Naive thymus-derived CD4-positive, alpha-beta T cell (primary cell): Measurements from ENCODE around the gene ZNF275. TPM values are rescaled to one million over a fixed set of nuclear protein-coding genes. Genes with fewer than 3 reads are reported as not detected.
"Not testable (repeated sequence)": the region's sequence is repeated elsewhere in the genome, so short reads cannot be mapped to it uniquely, and the experiment has no call there.

Experiments used
- ATAC-seq: fragments of 150-1000 bp; cut with Tn5 transposase; 2 replicates; pipeline ENCODE4 v1.10.0; 2021; ENCODE audit warnings: mild to moderate bottlenecking, moderate library complexity
- CTCF ChIA-PET: fragments of 350-600 bp; sonication (Branson Sonifier 250); formaldehyde crosslinking; loops from one replicate; lab custom pipeline; 2021; ENCODE audit warnings: antibody characterized with exemption; lab: Charles Lee
- POLR2A ChIA-PET: fragments of 350-600 bp; sonication (Branson Sonifier 250); formaldehyde crosslinking; loops from one replicate; lab custom pipeline; 2021; ENCODE audit warnings: antibody characterized with exemption, inconsistent platforms; lab: Charles Lee
- DNase-seq, 9 donors: peaks; one replicate each; pipeline versions ENCODE4 v3.0.0 to v3.0.0-alpha.2; 2020 to 2022; ENCODE audit warnings: mixed read lengths in 1 of 9
- H3K27ac ChIP-seq: one replicate; pipeline ENCODE4 v1.7.0; 2013; ENCODE audit warnings: mild to moderate bottlenecking, low read depth, low read length, moderate library complexity
- H3K27me3 ChIP-seq, 2 donors: one replicate each; pipeline ENCODE4 v1.7.0; 2013; ENCODE audit warnings: low read length in 2 of 2, mild to moderate bottlenecking in 2 of 2, moderate library complexity in 2 of 2; ENCODE audit not compliant: control insufficient read depth in 2 of 2, insufficient read depth in 2 of 2
- H3K36me3 ChIP-seq, 3 experiments: 1 replicate in 2 of 3; 2 replicates in 1 of 3; pipeline ENCODE4 v1.7.0; 2013; ENCODE audit warnings: low read length in 3 of 3, mild to moderate bottlenecking in 3 of 3, moderate library complexity in 1 of 3; ENCODE audit not compliant: insufficient read depth in 3 of 3, control insufficient read depth in 2 of 3
- H3K4me1 ChIP-seq, 2 donors: one replicate each; pipeline ENCODE4 v1.7.0; 2013; ENCODE audit warnings: low read length in 2 of 2, mild to moderate bottlenecking in 2 of 2, moderate library complexity in 1 of 2; ENCODE audit not compliant: control insufficient read depth in 2 of 2, insufficient read depth in 2 of 2
- H3K4me3 ChIP-seq: 2 replicates; pipeline ENCODE4 v1.7.0; 2013; ENCODE audit warnings: mild to moderate bottlenecking, low read length
- H3K9me3 ChIP-seq, 3 experiments: 1 replicate in 2 of 3; 2 replicates in 1 of 3; pipeline ENCODE4 v1.7.0; 2013; ENCODE audit warnings: low read length in 3 of 3; ENCODE audit not compliant: control insufficient read depth in 2 of 3
- H3K27ac Mint-ChIP-seq, 9 donors: one replicate each; pipeline ENCODE4 v1.8.0; 2020 to 2022; ENCODE audit warnings: mixed read lengths in 9 of 9, mild to moderate bottlenecking in 8 of 9, moderate library complexity in 5 of 9, inconsistent platforms in 2 of 9
- H3K27me3 Mint-ChIP-seq, 5 donors: one replicate each; pipeline ENCODE4 v1.8.0; 2021 to 2022; ENCODE audit warnings: mixed read lengths in 5 of 5, mild to moderate bottlenecking in 1 of 5
- H3K36me3 Mint-ChIP-seq, 5 donors: one replicate each; pipeline ENCODE4 v1.8.0; 2020 to 2022; ENCODE audit warnings: mixed read lengths in 5 of 5, mild to moderate bottlenecking in 3 of 5, inconsistent platforms in 1 of 5
- H3K4me1 Mint-ChIP-seq, 7 donors: one replicate each; pipeline ENCODE4 v1.8.0; 2020 to 2022; ENCODE audit warnings: mixed read lengths in 7 of 7, mild to moderate bottlenecking in 3 of 7, inconsistent platforms in 1 of 7
- H3K4me3 Mint-ChIP-seq, 10 donors: one replicate each; pipeline ENCODE4 v1.8.0; 2020 to 2022; ENCODE audit warnings: mild to moderate bottlenecking in 10 of 10, mixed read lengths in 10 of 10, moderate library complexity in 6 of 10, inconsistent platforms in 2 of 10
- H3K9me3 Mint-ChIP-seq, 11 donors: one replicate each; pipeline ENCODE4 v1.8.0; 2020 to 2022; ENCODE audit warnings: mixed read lengths in 11 of 11, mild to moderate bottlenecking in 4 of 11, inconsistent platforms in 1 of 11, moderate library complexity in 1 of 11
- intact Hi-C, 2 donors: fragments of 100-400 bp; cut with micrococcal nuclease; formaldehyde crosslinking; loops; one replicate each; pipeline ENCODE4 v1.15.1; 2023
- polyA plus RNA-seq, 2 donors: library from polyadenylated mRNA; unstranded; fragments of 300-500 nt; fragmentation: Illumina TruSeq; gene quantifications; one replicate each; pipeline ENCODE4 v1.2.3, GENCODE V29; 2021
- total RNA-seq, 6 experiments: library from RNA in 5 of 6; stranded (reverse) in 5 of 6; gene quantifications; 1 replicate in 5 of 6; 2 replicates in 1 of 6; pipeline ENCODE4 v1.2.3 and lab custom pipeline; 2021 to 2026

ZNF275 gene, protein sequence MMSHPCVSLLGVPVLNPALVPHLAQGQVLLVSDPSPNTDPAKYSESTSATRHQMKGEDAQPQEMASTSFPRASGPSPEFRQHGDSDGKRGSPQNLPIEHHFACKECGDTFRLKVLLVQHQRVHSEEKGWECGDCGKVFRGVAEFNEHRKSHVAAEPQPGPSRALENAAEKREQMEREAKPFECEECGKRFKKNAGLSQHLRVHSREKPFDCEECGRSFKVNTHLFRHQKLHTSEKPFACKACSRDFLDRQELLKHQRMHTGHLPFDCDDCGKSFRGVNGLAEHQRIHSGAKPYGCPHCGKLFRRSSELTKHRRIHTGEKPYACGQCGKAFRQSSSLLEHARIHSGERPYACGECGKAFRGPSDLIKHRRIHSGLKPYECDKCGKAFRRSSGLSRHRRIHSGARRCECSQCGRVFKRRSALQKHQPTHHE
- total RNA-seq (10 to 100 TPM; 14.6 to 29.9 (median 18.5) TPM), polyA plus RNA-seq (10 to 100 TPM in 1 of 2 donors, 1 to 10 TPM in 1; 6.2 to 11.1 TPM), total RNA-seq (lab: John Stamatoyannopoulos, UW) (24.1 reads per million, percentile 55 among the genes with 10 or more reads in this experiment)

DNA sequence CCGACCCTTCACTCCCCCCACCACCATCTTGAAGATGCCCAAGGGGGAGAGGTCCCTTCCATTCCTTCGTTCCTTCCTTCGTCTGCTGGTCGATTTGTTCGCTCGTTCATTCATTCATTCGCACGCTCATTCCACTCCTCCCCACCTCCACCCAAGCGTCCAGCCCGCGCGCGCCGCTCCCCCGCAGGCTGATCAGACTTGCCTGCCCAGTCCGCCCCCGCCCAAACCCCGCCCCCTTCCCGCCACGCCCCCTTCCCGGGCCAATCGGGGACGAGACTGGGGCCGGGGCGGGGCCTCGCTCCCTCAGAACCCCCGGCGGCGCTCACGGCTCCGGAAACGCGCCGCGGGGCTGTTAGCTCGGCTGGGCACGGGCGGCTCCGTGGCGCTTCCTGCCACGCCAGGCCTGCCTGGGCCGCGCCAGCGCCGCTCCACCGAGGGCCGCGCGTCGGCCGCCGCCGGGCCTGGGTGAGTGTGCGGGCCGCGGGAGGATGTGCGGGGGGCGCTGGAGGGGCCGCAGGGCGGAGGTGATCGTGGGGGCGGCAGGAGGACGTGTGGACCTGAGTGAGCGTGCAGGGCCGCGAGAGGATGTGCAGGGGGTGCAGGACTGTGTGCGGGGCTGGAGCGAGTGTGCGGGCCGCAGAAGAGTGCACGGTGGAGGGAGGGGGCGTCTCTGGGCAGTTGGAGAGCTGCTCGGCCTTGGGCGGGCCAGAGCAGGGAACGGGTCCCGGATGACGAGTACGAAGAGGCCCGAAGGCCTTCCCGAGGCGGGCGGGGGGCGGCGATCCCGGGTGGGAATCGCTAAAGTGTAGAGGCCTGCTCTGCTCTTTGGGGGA is at the start of gene ZNF275:
Gene ZNF275 (plus strand): TSS at position 333 of the 833 bp plus-strand sequence. CDS start 2,527 bp downstream, outside the sequence.
- Histone ChIP-seq H3K36me3 (peaks cover 0 to 13% (median 0%) of the 10 kb centered on the region in 3 experiments), H3K4me3 (peak within 1 kb of the TSS; percentile 56), H3K9me3 (no peaks in the 10 kb centered on the region), H3K4me1 (peaks cover 0 to 34% of the 10 kb centered on the region in 2 donors), H3K27ac (peak within 1 kb of the TSS; percentile 82), H3K27me3 (no peaks in the 10 kb centered on the region)
- intact Hi-C loops, result loop anchor here (1.0 to 5.0 kb wide), 3 partner anchors 136 to 502 kb away; partner anchors contain the start of genes HAUS7 (in 2 of the 2), CETN2 (in 1 of the 2) and NSDHL (in 1 of the 2)
- Mint-ChIP-seq H3K4me3 (peak within 1 kb of the TSS; percentile 71 to 93 (median 86)), H3K27ac (peak within 1 kb of the TSS; percentile 76 to 87 (median 84)), H3K9me3 (peaks cover 0 to 3% (median 0%) of the 10 kb centered on the region in 11 donors), H3K4me1 (peaks cover 17 to 48% (median 44%) of the 10 kb centered on the region in 7 donors), H3K36me3 (peaks cover 0 to 23% (median 5%) of the 10 kb centered on the region in 5 donors), H3K27me3 (peaks cover 0 to 2% (median 0%) of the 10 kb centered on the region in 5 donors)
- CTCF ChIA-PET, result interaction anchor here (1.3 kb wide), 1 partner anchor 9 kb away, joined by 4 read pairs; no protein-coding TSS in a partner anchor
- POLR2A ChIA-PET, result interaction anchor here (0.7 to 2.3 kb wide), 4 partner anchors 9 to 300 kb away, joined by 3 to 10 read pairs (median 3); partner anchors contain the start of gene HAUS7
- ATAC-seq (peak; percentile 99), DNase-seq (peak; percentile 69 to 85 (median 81))

DNA sequence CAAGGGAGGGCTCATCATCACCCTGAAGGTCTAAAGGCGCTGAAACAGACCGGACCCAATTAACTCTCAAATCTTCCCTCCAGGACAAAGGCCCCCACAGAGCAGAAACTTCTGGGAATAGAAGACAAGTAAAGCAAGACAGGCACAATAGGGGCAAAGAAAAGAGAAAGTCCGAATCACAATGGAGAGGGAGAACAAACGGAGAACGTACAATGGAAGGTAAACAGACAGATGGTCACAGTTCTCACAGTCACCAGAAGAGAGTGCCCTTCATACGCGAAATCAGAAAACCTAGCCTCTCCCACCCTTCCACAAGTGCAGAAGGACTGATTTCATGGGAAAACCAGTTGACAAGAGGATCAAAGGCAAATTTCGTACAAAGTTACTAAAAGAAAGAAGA is 48.3 kb upstream of the ZNF275 start:
- H3K27me3 Mint-ChIP-seq, POLR2A ChIA-PET, intact Hi-C loops, H3K36me3 ChIP-seq, H3K4me3 ChIP-seq, H3K27ac ChIP-seq, CTCF ChIA-PET, H3K4me1 ChIP-seq, H3K9me3 ChIP-seq, H3K27me3 ChIP-seq, ATAC-seq, H3K27ac Mint-ChIP-seq, H3K4me1 Mint-ChIP-seq, H3K9me3 Mint-ChIP-seq, H3K36me3 Mint-ChIP-seq, H3K4me3 Mint-ChIP-seq, DNase-seq: not testable (repeated sequence)

DNA sequence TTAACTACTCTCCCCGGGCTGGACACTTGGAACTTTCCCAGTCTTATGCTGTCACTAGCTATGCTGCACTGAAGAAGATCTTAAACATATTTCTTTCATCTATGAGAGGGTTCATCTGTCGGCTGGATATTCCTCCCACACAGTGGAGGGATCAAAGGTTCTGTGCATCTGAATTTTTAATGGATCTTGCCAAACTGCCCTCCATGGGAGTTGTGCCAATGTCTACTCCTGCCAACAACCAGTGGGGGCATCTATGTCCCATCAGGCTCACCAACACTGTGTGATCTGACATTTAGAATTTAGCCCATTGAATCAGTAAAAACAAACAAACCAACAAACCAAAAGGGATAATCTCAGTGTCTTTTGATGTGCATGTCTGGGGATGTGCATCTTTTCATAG is 45.1 kb upstream of the ZNF275 start:
- ATAC-seq, H3K4me3 Mint-ChIP-seq, H3K27me3 ChIP-seq, H3K27ac Mint-ChIP-seq, POLR2A ChIA-PET, DNase-seq, H3K4me3 ChIP-seq, intact Hi-C loops, CTCF ChIA-PET, H3K4me1 Mint-ChIP-seq, H3K4me1 ChIP-seq, H3K9me3 Mint-ChIP-seq, H3K27me3 Mint-ChIP-seq, H3K27ac ChIP-seq, H3K36me3 ChIP-seq, H3K36me3 Mint-ChIP-seq, H3K9me3 ChIP-seq: not testable (repeated sequence)

DNA sequence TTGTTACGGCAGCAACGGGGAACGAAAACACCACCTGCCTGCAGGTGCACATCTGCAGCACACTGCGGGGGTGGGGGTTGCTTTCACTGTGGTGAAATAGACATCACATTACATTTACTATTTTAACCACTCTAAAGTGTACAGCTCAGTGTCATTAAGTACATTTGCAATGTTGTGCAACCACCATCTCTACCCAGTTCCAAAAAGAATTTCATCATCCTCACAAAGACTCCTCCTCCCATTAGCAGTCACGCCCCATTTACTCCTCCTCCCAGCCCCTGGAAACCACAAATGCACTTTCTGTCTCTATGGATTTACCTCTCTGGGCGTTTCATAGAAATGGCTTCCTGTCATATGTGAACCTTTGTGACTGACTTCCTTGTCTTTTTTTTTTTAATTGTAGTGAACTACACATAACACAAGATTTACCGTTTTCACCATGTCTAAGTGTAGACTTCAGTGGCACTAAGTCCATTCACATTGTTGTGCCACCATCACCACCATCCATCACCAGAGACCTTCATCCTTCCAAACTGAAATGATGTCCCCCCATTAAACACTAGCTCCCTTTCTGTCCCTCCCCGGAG is 40.4 kb upstream of the ZNF275 start:
- H3K4me3 Mint-ChIP-seq, result peak overlapping the region in 7 of 10 donors; percentile 2 to 78 (median 55)

DNA sequence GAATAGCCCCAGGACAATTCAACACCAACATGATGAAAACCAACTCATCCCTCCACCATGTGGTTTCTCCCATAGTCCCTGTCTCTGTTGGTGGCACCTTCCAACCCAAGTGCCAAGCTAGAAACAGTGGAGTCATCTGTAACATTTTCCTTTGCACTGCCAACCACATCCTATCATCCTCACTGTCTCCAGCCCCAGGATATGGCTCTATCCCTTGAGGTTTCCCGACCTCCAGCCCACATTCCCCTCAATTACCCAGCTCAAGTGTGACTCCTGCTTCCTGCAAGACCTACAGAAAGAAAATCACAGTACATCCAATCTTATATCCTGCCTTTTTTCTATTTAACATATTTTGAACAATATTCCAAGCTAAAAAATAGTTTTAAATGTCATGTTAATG is 36.6 kb upstream of the ZNF275 start:
- Histone ChIP-seq H3K9me3 (no peaks in the 10 kb centered on the region), H3K4me3 (no peak overlapping the region), H3K27me3 (no peaks in the 10 kb centered on the region), H3K4me1 (peaks cover 0 to 10% of the 10 kb centered on the region in 2 donors), H3K36me3 (no peaks in the 10 kb centered on the region), H3K27ac (no peak overlapping the region)
- ChIA-PET CTCF (no interaction called here), POLR2A (no interaction called here)
- H3K36me3 Mint-ChIP-seq, result peaks cover 0 to 2% (median 0%) of the 10 kb centered on the region in 5 donors
- peaks cover 0 to 38% (median 3%) of the 10 kb centered on the region in 5 donors for H3K27me3 Mint-ChIP-seq
- peaks cover 0 to 16% (median 14%) of the 10 kb centered on the region in 7 donors for H3K4me1 Mint-ChIP-seq
- no peak overlapping the region for H3K27ac Mint-ChIP-seq
- no peak overlapping the region for H3K4me3 Mint-ChIP-seq
- intact Hi-C loops, result no loop called here
- H3K9me3 Mint-ChIP-seq, result peaks cover 0 to 5% (median 0%) of the 10 kb centered on the region in 11 donors
- DNase-seq (no peak), ATAC-seq (no peak)

More for the DNA sequence above, 40.4 kb upstream of the ZNF275 start:
- Histone ChIP-seq H3K27ac (peak overlapping the region; percentile 46), H3K4me1 (peaks cover 0 to 10% of the 10 kb centered on the region in 2 donors)
- DNase-seq, result peak in 6 of 9 donors; percentile 8 to 41 (median 18)
- POLR2A ChIA-PET, H3K9me3 Mint-ChIP-seq, H3K9me3 ChIP-seq, CTCF ChIA-PET, H3K36me3 Mint-ChIP-seq, H3K4me3 ChIP-seq, intact Hi-C loops, H3K27me3 ChIP-seq, H3K36me3 ChIP-seq: not testable (repeated sequence)
- H3K4me1 Mint-ChIP-seq, result peaks cover 0 to 16% (median 14%) of the 10 kb centered on the region in 7 donors
- H3K27me3 Mint-ChIP-seq, result peaks cover 0 to 10% (median 3%) of the 10 kb centered on the region in 5 donors
- peak overlapping the region; percentile 29 to 87 (median 66) for H3K27ac Mint-ChIP-seq
- ATAC-seq, result peak; percentile 73

DNA sequence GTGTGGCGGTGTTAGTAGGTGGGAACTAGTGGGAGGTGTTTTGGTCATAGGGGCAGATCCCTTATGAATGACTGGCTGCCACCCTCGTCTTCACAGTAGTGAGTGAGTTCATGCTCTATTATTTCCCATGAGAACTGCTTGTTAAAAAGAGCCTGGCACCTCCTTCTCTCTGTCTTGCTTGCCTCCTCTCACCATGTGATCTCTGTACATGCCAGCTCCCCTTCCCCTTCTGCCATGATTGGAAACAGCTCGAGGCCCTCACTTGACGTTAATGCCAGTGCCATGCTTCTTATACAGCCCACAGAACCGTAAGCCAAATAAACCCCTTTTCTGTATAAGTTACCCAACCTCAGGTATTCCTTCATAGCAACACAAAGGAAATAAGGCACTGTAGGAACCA is 34.1 kb upstream of the ZNF275 start:
- POLR2A ChIA-PET, result no interaction called here
- CTCF ChIA-PET, result no interaction called here

More for the DNA sequence above, 34.1 kb upstream of the ZNF275 start:
- peaks cover 0 to 8% (median 5%) of the 10 kb centered on the region in 7 donors for H3K4me1 Mint-ChIP-seq
- no peak for ATAC-seq
- peaks cover 0 to 3% (median 0%) of the 10 kb centered on the region in 5 donors for H3K36me3 Mint-ChIP-seq
- Histone ChIP-seq H3K27me3 (no peaks in the 10 kb centered on the region), H3K4me3 (no peak overlapping the region), H3K27ac (no peak overlapping the region), H3K36me3 (no peaks in the 10 kb centered on the region), H3K9me3 (no peaks in the 10 kb centered on the region), H3K4me1 (no peaks in the 10 kb centered on the region)
- H3K27ac Mint-ChIP-seq, result peak overlapping the region in 1 of 9 donors; percentile 24
- H3K27me3 Mint-ChIP-seq, result peaks cover 0 to 61% (median 16%) of the 10 kb centered on the region in 5 donors
- no peak overlapping the region for H3K4me3 Mint-ChIP-seq
- no peak for DNase-seq
- intact Hi-C loops, result no loop called here
- peaks cover 0 to 3% (median 0%) of the 10 kb centered on the region in 11 donors for H3K9me3 Mint-ChIP-seq
